ENCODE results near the gene TRHDE. TPM values are rescaled to one million over a fixed set of nuclear protein-coding genes. Genes with fewer than 3 reads are reported as not detected.

The TRHDE gene
- total RNA-seq, 4 donors from 2014 or later, result under 0.01 to 0.95 (median 0.50) TPM; not detected in 1

GRCh38 chr12:72276181-72276805 lies 4.1 kb downstream of the TRHDE start:
- Histone ChIP-seq H3K4me3 (no peak overlapping the region), H3K36me3 (no peaks in the 10 kb centered on the region), H3K9me3 (no peaks in the 10 kb centered on the region), H3K27ac (no peak overlapping the region), H3K27me3 (peaks cover 8 to 71% (median 10%) of the 10 kb centered on the region in 4 donors), H3K4me1 (peaks cover 4 to 28% (median 14%) of the 10 kb centered on the region in 3 donors)
- WGBS, 2 donors, result 49 to 63% methylated on average over 3 of the region's 3 CpGs
- TF ChIP-seq, protein P1, sequence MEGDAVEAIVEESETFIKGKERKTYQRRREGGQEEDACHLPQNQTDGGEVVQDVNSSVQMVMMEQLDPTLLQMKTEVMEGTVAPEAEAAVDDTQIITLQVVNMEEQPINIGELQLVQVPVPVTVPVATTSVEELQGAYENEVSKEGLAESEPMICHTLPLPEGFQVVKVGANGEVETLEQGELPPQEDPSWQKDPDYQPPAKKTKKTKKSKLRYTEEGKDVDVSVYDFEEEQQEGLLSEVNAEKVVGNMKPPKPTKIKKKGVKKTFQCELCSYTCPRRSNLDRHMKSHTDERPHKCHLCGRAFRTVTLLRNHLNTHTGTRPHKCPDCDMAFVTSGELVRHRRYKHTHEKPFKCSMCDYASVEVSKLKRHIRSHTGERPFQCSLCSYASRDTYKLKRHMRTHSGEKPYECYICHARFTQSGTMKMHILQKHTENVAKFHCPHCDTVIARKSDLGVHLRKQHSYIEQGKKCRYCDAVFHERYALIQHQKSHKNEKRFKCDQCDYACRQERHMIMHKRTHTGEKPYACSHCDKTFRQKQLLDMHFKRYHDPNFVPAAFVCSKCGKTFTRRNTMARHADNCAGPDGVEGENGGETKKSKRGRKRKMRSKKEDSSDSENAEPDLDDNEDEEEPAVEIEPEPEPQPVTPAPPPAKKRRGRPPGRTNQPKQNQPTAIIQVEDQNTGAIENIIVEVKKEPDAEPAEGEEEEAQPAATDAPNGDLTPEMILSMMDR (IDR thresholded peaks at IDR 0.05), result no peak
- TF ChIP-seq POLR2A (IDR thresholded peaks at IDR 0.05), result no peak
- DNase-seq, result no peak
- intact Hi-C loops (cut with DNase I), result no loop called here

DNA sequence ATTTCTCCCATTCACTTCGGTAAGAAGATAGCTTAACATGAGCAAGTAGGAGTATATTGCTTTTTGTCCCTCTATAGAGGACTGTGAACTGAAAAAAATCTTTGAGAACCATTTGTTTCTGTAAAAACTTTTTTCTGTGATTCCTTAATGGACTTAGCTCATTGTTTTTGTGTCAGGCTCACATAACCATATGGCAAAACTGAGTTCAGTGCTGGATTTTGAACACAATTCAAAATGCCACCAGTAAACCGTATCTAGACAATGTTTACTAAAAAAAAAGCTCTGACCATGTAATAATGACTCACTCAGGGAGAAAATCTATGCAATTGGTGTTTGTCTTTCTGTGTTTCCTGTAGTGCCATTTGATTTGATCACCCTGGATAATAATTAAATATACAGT lies 5.2 kb downstream of the TRHDE start:
- peaks cover 8 to 60% (median 10%) of the 10 kb centered on the region in 4 donors for H3K27me3 ChIP-seq
- H3K4me1 ChIP-seq, result peaks cover 0 to 17% (median 7%) of the 10 kb centered on the region in 3 donors
- no peak for DNase-seq
- no peaks in the 10 kb centered on the region for H3K9me3 ChIP-seq
- TF ChIP-seq, protein P1 (IDR thresholded peaks at IDR 0.05), result no peak
- TF ChIP-seq POLR2A (IDR thresholded peaks at IDR 0.05), result no peak
- intact Hi-C loops (cut with DNase I), result no loop called here
- WGBS, 2 donors, result 43 to 52% methylated on average over 2 of the region's 2 CpGs
- H3K4me3 ChIP-seq, result no peak overlapping the region
- no peak overlapping the region for H3K27ac ChIP-seq
- H3K36me3 ChIP-seq, result no peaks in the 10 kb centered on the region

DNA sequence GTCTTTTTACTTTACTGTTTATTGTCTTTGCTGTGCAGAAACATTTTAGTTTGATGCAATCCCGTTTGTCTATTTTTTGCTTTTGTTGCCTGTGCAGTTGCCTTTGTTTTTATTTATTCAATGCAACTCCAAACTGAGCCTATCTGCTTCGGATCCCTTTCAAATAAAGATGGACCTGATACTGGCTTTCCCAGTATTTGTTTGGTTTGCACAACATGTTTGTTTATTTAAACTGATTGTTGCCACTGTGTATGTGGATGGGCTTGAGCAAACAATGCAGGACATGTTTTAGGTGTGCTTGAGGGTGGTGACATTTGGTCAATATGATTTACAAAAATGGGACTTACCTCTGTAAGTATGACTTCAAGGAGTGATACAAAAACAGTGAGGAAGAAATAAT lies 6.7 kb downstream of the TRHDE start:
- Histone ChIP-seq H3K4me3 (no peak overlapping the region), H3K9me3 (no peaks in the 10 kb centered on the region), H3K27ac (no peak overlapping the region), H3K27me3 (peaks cover 0 to 45% (median 4%) of the 10 kb centered on the region in 4 donors), H3K4me1 (peaks cover 0 to 2% (median 0%) of the 10 kb centered on the region in 3 donors), H3K36me3 (no peaks in the 10 kb centered on the region)
- TF ChIP-seq, protein P1 (IDR thresholded peaks at IDR 0.05), result no peak
- no peak for TF ChIP-seq POLR2A (IDR thresholded peaks at IDR 0.05)
- DNase-seq, result no peak
- intact Hi-C loops (cut with DNase I), result no loop called here
- 22 to 34% methylated on average over 2 of the region's 2 CpGs for WGBS, 2 donors

- Histone ChIP-seq H3K4me3 (no peak overlapping the region), H3K9me3 (no peaks in the 10 kb centered on the region), H3K36me3 (no peaks in the 10 kb centered on the region), H3K27ac (no peak overlapping the region), H3K27me3 (peaks cover 0 to 25% (median 0%) of the 10 kb centered on the region in 4 donors), H3K4me1 (no peaks in the 10 kb centered on the region)
- 44 to 55% methylated on average over 4 of the region's 4 CpGs for WGBS, 2 donors
- no peak for DNase-seq
- intact Hi-C loops (cut with DNase I), result no loop called here
- TF ChIP-seq POLR2A (IDR thresholded peaks at IDR 0.05), result no peak
- TF ChIP-seq, protein P1 (IDR thresholded peaks at IDR 0.05), result no peak
These were observed 9.0 kb downstream of the TRHDE start for GRCh38 chr12:72281126-72281525.

- 38 to 48% methylated on average over 1 of the region's 1 CpG for WGBS, 2 donors
These were observed 10.6 kb downstream of the TRHDE start for GRCh38 chr12:72282721-72283120.

More at GRCh38 chr12:72282721-72283120, 10.6 kb downstream of the TRHDE start:
- no peak for DNase-seq
- intact Hi-C loops (cut with DNase I), result no loop called here
- H3K4me1 ChIP-seq, result no peaks in the 10 kb centered on the region
- no peak overlapping the region for H3K4me3 ChIP-seq
- H3K9me3 ChIP-seq, result no peaks in the 10 kb centered on the region
- H3K36me3 ChIP-seq, result no peaks in the 10 kb centered on the region
- H3K27me3 ChIP-seq, result peaks cover 0 to 11% (median 0%) of the 10 kb centered on the region in 4 donors
- TF ChIP-seq POLR2A (IDR thresholded peaks at IDR 0.05), result no peak
- TF ChIP-seq, protein P1 (IDR thresholded peaks at IDR 0.05), result peak in 1 of 6 experiments; percentile 21
- no peak overlapping the region for H3K27ac ChIP-seq
